GM18520 (cell line): Measurements from ENCODE around the gene TNPO2.
"Not testable (repeated sequence)": the region's sequence is repeated elsewhere in the genome, so short reads cannot be mapped to it uniquely, and the experiment has no call there.

Experiments used
- ATAC-seq: cut with Tn5 transposase; IDR thresholded peaks from one replicate; pipeline ENCODE4 v1.9.1; 2021; ENCODE audit not compliant: unreplicated experiment

Gene TNPO2

GRCh38 chr19:12678039-12678438 is 45.7 kb downstream of the TNPO2 start:
- ATAC-seq: not testable (repeated sequence)

- ATAC-seq: no peak
Observed at GRCh38 chr19:12676928-12677327, 46.8 kb downstream of the TNPO2 start.

- no peak for ATAC-seq
Observed at GRCh38 chr19:12676384-12676792, 47.3 kb downstream of the TNPO2 start.

GRCh38 chr19:12675940-12676339 is 47.8 kb downstream of the TNPO2 start:
- no peak for ATAC-seq

GRCh38 chr19:12675399-12675798 is 48.3 kb downstream of the TNPO2 start:
- ATAC-seq: no peak

GRCh38 chr19:12672744-12673143 is 51.0 kb downstream of the TNPO2 start:
- no peak for ATAC-seq

GRCh38 chr19:12670159-12670928 is 53.4 kb downstream of the TNPO2 start:
- no peak for ATAC-seq

GRCh38 chr19:12669270-12670158 is 54.2 kb downstream of the TNPO2 start:
- no peak for ATAC-seq

- ATAC-seq: no peak
Observed at GRCh38 chr19:12668932-12669269, 54.8 kb downstream of the TNPO2 start.

- no peak for ATAC-seq
Observed at GRCh38 chr19:12668346-12668745, 55.4 kb downstream of the TNPO2 start.

GRCh38 chr19:12667731-12668302 is 55.9 kb downstream of the TNPO2 start:
- no peak for ATAC-seq

- no peak for ATAC-seq
Observed at GRCh38 chr19:12666265-12667048, 57.3 kb downstream of the TNPO2 start, which contains the start of the genes MAN2B1 and WDR83. Gene MAN2B1 (minus strand): TSS chr19:12666742. CDS start chr19:12666701, 41 bp downstream. Gene WDR83 (plus strand): TSS chr19:12666807. CDS start chr19:12669791, 2,984 bp downstream.

- ATAC-seq: no peak
Observed at GRCh38 chr19:12665671-12666264, 58.0 kb downstream of the TNPO2 start.

- no peak for ATAC-seq
Observed at GRCh38 chr19:12665281-12665573, 58.5 kb downstream of the TNPO2 start.

- ATAC-seq: no peak
Observed at GRCh38 chr19:12664406-12665280, 59.1 kb downstream of the TNPO2 start.

- no peak for ATAC-seq
Observed at GRCh38 chr19:12660980-12661379, 62.8 kb downstream of the TNPO2 start.

- no peak for ATAC-seq
Observed at GRCh38 chr19:12657966-12658365, 65.8 kb downstream of the TNPO2 start.

- no peak for ATAC-seq
Observed at GRCh38 chr19:12656899-12657571, 66.7 kb downstream of the TNPO2 start.

- no peak for ATAC-seq
Observed at GRCh38 chr19:12655546-12655945, 68.2 kb downstream of the TNPO2 start.
